ENCODE measurements around the gene DDX1. TPM values are rescaled to one million over a fixed set of nuclear protein-coding genes. Genes with fewer than 3 reads are reported as not detected.

DDX1 gene
- total and polyA plus RNA-seq, 11 donors = 97.7 to 193 (median 136) TPM

DNA sequence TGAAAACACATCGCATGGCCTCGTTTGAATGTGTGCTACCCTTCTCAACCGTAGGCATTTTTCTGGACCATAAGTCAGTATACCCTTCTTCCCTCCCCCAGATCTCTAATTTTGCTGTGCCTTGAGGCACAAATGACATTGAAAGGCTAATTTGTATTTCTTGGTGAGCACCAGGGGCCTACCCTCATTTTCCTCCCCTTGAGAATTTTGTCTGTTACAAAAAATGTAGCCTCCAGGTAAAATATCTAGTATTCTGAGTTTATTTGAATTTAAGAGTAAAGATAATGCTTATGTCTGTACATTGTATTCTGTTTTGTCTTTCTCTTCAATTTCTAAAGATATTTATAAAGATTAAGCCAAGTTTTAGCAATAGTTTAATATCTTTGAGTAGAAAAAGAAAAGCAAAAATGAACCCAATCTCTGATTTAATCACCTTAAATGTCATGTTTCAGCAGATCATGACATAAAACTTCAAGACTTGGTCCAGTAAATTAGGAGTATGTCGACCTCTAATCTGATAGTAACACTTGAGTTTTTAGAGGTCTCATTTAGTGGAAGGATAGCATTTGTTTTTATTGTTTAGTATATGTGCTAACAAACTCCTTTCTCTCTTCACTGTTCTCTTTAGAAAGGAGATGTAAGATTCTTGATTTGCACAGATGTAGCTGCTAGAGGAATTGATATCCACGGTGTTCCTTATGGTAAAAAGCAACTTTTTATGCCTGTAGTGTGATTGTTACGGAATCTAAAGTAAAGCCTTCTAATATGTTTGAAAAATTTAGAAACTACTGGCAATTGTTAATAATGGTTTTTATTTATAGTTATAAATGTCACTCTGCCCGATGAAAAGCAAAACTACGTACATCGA, 36.4 kb downstream of the DDX1 start:
- 81 to 90% (median 88%) methylated on average over 9 of the region's 9 CpGs for WGBS, 4 donors

DNA sequence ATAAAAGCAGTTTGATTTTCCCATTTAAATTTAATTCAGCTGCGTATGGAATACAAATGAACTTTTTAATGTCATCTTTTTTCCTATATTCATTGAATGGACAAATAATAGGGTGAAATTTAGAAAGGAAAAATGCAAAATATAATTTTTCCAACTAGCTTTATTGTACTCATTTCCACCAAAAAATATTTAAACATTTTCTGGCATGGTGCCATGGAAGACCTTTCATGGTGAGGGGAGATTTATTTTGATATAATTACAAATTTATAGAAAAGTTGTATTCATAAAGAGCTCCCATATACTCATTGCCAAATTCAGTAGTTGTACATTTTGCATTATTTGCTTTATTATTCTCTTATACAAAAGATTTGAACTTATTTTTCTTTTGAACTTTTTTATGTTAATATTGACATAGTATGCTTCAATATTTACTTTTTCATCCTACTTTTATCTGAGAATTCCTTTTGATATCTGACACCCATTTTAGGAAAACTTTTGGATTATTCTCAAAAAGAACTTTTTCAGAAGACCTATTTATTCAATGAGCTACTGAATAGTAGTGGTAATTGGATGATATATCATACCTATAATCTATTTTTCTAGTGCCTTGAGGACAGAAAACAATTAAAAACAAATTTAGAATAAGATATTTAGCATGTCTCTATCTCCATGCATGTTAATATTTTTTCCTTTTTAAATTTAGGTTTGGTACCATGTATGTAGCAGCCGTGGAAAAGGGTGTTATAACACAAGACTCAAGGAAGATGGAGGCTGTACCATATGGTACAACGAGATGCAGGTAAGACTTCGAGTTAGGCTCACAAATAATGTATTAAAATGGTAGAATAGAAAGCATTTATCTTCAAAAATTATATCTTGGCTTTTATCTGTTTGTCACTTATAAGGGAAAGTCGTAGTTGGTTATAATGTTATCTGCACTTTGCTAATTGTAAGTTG, 37.5 kb downstream of the DDX1 start:
- Histone ChIP-seq H3K36me3 (peaks cover 0 to 100% (median 97%) of the 10 kb centered on the region in 9 donors), H3K4me1 (peaks cover 0 to 15% (median 7%) of the 10 kb centered on the region in 12 donors), H3K27ac (no peak overlapping the region), H3K4me3 (no peak overlapping the region), H3K27me3 (no peaks in the 10 kb centered on the region), H3K9me3 (no peaks in the 10 kb centered on the region)
- 93 to 96% (median 94%) methylated on average over 5 of the region's 5 CpGs for WGBS, 4 donors
- no peak for DNase-seq
- intact Hi-C loops (cut with DNase I) = no loop called here
- no peak for ATAC-seq
- no peak for TF ChIP-seq CTCF (IDR thresholded peaks at IDR 0.05)
- no peak for TF ChIP-seq POLR2A (IDR thresholded peaks at IDR 0.05)

More for the DNA sequence above, 36.4 kb downstream of the DDX1 start:
- Histone ChIP-seq H3K27ac (no peak overlapping the region), H3K9me3 (no peaks in the 10 kb centered on the region), H3K4me3 (no peak overlapping the region), H3K36me3 (peaks cover 3 to 100% (median 98%) of the 10 kb centered on the region in 9 donors), H3K27me3 (no peaks in the 10 kb centered on the region), H3K4me1 (peaks cover 0 to 15% (median 7%) of the 10 kb centered on the region in 12 donors)
- ATAC-seq (no peak), DNase-seq (no peak)
- intact Hi-C loops (cut with DNase I) = no loop called here
- TF ChIP-seq POLR2A (IDR thresholded peaks at IDR 0.05) (no peak), CTCF (IDR thresholded peaks at IDR 0.05) (no peak)

GRCh38 chr2:15630121-15630977, 38.7 kb downstream of the DDX1 start:
- TF ChIP-seq POLR2A (IDR thresholded peaks at IDR 0.05) (no peak), CTCF (IDR thresholded peaks at IDR 0.05) (no peak)
- no peaks in the 10 kb centered on the region for H3K9me3 ChIP-seq
- peak in 2 of 4 donors; percentile 47 to 48 for ATAC-seq
- H3K4me1 ChIP-seq = peaks cover 0 to 24% (median 7%) of the 10 kb centered on the region in 12 donors
- DNase-seq = no peak
- 60 to 68% (median 65%) methylated on average over 4 of the region's 4 CpGs for WGBS, 4 donors
- no peaks in the 10 kb centered on the region for H3K27me3 ChIP-seq
- peaks cover 0 to 100% (median 96%) of the 10 kb centered on the region in 9 donors for H3K36me3 ChIP-seq
- H3K4me3 ChIP-seq = no peak overlapping the region
- intact Hi-C loops (cut with DNase I) = loop anchor here in 5 of 10 donors (10.0 kb wide), 3 partner anchors 304 to 1124 kb away; no protein-coding TSS in a partner anchor
- H3K27ac ChIP-seq = peak overlapping the region in 2 of 12 donors; percentile 7 to 31

Measured in heart left ventricle (tissue), 16 donors.